ENCODE measurements around the gene NR6A1. TPM values are rescaled to one million over a fixed set of nuclear protein-coding genes. Genes with fewer than 3 reads are reported as not detected.

NR6A1 gene
- total RNA-seq, 1 donor from 2014 or later = 0.53 TPM

DNA sequence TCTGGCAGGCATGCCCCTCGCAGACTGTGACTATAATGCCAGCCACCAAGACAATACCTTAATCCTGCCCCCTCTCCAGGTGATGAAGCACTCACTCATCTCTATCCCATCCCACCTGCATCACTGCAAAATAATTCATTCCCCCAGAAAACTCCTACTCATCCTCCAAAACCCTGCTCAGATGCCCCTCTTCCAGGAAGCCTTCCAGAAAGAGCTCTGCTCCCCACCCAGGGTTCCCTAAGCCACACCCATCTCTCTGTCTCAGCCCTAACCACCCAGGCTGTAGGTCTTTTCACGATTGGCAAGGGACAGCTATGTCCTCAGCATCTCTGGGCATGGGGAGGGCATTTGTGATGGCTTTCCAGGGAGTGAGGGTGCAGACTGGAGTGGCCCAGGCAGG lies 281.1 kb downstream of the NR6A1 start:
- no peak overlapping the region for H3K4me3 ChIP-seq
- no peaks in the 10 kb centered on the region for H3K36me3 ChIP-seq
- DNase-seq (ENCODE audit: low spot score in 2 of 2) = no peak
- no peak overlapping the region for H3K27ac ChIP-seq
- no peaks in the 10 kb centered on the region for H3K4me1 ChIP-seq
- H3K27me3 ChIP-seq = no peaks in the 10 kb centered on the region
- intact Hi-C loops (cut with DNase I) = no loop called here
- TF ChIP-seq, protein P1, sequence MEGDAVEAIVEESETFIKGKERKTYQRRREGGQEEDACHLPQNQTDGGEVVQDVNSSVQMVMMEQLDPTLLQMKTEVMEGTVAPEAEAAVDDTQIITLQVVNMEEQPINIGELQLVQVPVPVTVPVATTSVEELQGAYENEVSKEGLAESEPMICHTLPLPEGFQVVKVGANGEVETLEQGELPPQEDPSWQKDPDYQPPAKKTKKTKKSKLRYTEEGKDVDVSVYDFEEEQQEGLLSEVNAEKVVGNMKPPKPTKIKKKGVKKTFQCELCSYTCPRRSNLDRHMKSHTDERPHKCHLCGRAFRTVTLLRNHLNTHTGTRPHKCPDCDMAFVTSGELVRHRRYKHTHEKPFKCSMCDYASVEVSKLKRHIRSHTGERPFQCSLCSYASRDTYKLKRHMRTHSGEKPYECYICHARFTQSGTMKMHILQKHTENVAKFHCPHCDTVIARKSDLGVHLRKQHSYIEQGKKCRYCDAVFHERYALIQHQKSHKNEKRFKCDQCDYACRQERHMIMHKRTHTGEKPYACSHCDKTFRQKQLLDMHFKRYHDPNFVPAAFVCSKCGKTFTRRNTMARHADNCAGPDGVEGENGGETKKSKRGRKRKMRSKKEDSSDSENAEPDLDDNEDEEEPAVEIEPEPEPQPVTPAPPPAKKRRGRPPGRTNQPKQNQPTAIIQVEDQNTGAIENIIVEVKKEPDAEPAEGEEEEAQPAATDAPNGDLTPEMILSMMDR (IDR thresholded peaks at IDR 0.05) = no peak
- H3K9me3 ChIP-seq = no peaks in the 10 kb centered on the region

DNA sequence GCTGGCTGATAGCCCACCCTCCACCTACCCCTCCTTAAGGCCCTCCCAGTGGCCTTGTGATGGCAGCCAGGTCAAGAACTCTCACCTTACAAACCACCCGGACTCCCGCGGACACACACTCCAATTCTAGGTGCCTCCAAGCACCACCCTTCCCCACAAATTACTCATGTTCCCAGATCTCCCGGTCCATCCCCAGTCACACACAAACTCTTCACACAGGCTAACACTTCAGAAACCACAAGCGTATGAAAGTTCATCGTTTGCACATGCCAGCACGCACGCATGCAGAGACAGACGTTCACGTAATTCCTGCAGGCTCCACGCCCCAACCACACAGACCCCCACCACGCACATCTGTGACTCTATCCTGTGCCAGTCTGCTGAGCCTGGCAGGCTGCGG lies 281.9 kb downstream of the NR6A1 start:
- no peaks in the 10 kb centered on the region for H3K36me3 ChIP-seq
- no peak for DNase-seq (ENCODE audit: low spot score in 2 of 2)
- TF ChIP-seq, protein P1 (IDR thresholded peaks at IDR 0.05) = no peak
- no peak overlapping the region for H3K4me3 ChIP-seq
- intact Hi-C loops (cut with DNase I) = no loop called here
- H3K4me1 ChIP-seq = no peaks in the 10 kb centered on the region
- no peaks in the 10 kb centered on the region for H3K9me3 ChIP-seq
- no peaks in the 10 kb centered on the region for H3K27me3 ChIP-seq
- H3K27ac ChIP-seq = no peak overlapping the region

DNA sequence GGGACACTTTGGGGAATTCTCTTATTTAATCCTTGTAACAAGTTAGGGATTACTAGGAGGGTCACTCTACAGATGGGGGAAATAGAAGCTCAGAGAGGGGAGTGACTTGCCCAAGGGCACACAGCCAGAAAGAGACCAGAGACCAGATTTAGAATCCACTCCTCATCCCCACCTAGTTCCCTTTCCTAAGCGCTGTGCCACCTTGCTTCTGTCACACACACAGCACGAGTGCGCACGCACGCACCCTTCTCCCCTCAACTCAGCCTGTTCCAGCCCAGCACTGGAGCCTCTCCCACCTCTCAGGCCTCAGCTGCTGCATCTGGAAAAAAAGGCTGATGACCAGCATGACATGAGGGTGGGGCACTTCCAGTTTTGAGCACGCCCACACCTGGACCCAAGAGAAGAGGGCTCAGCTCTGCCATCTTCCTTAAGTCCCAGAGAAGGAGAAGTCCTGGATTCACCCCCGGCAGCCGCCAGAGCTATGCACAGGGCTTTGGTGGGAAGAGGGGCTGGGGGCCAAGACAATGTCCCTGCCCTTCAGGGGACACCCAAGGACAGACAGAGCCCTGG lies 282.4 kb downstream of the NR6A1 start:
- Histone ChIP-seq H3K36me3 (no peaks in the 10 kb centered on the region), H3K4me3 (no peak overlapping the region), H3K9me3 (no peaks in the 10 kb centered on the region), H3K4me1 (no peaks in the 10 kb centered on the region), H3K27me3 (no peaks in the 10 kb centered on the region), H3K27ac (no peak overlapping the region)
- no peak for DNase-seq (ENCODE audit: low spot score in 2 of 2)
- TF ChIP-seq, protein P1 (IDR thresholded peaks at IDR 0.05) = no peak
- intact Hi-C loops (cut with DNase I) = no loop called here

DNA sequence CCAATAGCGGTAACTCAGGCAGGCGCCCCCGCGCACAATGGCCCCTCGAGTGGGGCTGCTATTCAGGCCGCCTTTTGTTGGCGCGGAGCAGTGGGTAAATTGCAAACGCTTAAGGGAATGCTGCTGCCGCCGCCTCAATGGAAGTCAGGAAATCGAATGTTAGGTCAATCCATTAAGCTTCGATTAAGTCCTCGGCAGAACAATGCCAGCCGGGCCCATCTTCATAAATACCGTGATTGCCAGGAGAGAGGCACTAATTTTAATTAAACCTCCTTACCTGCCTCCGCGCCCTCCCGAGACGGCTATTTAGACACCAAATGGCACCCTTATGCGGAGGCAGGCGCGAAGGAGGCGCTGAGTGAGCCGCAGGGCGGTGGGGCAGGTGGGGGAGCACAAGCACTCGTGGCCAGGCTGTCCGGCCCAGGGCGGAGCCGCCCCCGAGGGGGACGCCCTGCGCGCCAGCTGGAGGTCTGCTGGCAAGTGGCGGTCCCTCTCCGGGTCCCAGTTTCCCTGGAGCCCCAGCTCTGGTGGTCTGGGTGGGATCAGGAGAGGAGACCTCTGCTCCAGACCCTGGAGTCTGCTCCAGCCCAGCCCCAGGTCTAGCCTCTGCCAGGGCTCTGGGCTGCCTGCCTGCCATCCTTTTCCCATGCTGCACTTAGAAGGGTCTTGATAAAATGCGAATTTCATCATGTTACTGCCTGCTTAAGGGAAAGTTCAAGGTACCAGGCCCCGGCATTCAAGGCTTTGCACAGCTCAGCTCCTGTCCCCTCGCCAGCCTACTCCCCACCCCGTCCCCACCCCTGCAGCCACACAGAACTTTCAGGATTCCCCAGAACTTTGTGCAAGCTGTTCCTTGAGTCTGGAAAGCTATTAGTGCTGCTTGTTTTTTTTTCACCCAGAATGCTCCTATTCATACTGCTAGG lies 283.6 kb downstream of the NR6A1 start:
- no peak for DNase-seq (ENCODE audit: low spot score in 2 of 2)
- H3K36me3 ChIP-seq = no peaks in the 10 kb centered on the region
- no peaks in the 10 kb centered on the region for H3K4me1 ChIP-seq
- no peaks in the 10 kb centered on the region for H3K9me3 ChIP-seq
- no peaks in the 10 kb centered on the region for H3K27me3 ChIP-seq
- H3K4me3 ChIP-seq = no peak overlapping the region
- intact Hi-C loops (cut with DNase I) = no loop called here
- TF ChIP-seq, protein P1 (IDR thresholded peaks at IDR 0.05) = no peak
- H3K27ac ChIP-seq = no peak overlapping the region

DNA sequence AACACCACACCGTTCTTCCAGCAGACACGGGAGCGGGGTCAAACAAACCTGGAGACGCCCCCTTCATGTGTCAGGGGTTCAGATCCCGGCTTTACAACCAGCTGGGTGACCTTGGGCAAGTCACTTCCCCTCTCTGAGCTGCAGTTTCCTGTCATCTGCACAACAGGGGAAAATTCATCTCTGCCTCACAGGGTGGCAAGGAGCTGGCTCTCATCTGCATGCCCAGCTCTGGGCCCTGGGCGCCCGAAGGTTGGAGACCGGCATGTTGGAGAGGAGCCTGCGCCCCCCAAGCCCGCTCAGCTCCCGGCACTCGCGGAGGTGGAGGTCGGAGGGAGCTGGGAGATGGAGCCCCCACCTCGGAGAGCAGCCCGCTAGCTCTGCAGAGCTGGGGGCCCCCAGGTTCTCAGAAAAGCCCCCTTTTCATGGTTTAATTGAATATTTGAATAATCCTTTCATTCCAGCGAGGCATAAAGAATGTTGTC lies 284.3 kb downstream of the NR6A1 start:
- H3K4me1 ChIP-seq = no peaks in the 10 kb centered on the region
- TF ChIP-seq, protein P1 (IDR thresholded peaks at IDR 0.05) = no peak
- no peak overlapping the region for H3K27ac ChIP-seq
- H3K27me3 ChIP-seq = no peaks in the 10 kb centered on the region
- intact Hi-C loops (cut with DNase I) = no loop called here
- DNase-seq (ENCODE audit: low spot score in 2 of 2) = no peak
- H3K36me3 ChIP-seq = no peaks in the 10 kb centered on the region
- no peaks in the 10 kb centered on the region for H3K9me3 ChIP-seq
- H3K4me3 ChIP-seq = no peak overlapping the region

All from ascending aorta (tissue), 2 donors.